Vagina (tissue), 2 donors: ENCODE results near the gene PDLIM4.

ENCODE experiments used
- POLR2A ChIP-seq, 2 donors: fragments of 450-650 bp; IDR thresholded peaks; one replicate each; pipeline ENCODE4 v1.6.1; 2017; ENCODE audit warnings: antibody characterized with exemption in 2 of 2, mild to moderate bottlenecking in 2 of 2, moderate library complexity in 2 of 2
- POLR2AphosphoS5 ChIP-seq, 2 donors: sonication (generic); formaldehyde crosslinking; IDR thresholded peaks; one replicate each; pipeline ENCODE4 v1.9.0; 2017; ENCODE audit warnings: antibody characterized with exemption in 2 of 2, mild to moderate bottlenecking in 2 of 2, low read depth in 1 of 2; ENCODE audit not compliant: insufficient read depth in 1 of 2

- TF ChIP-seq POLR2A (IDR thresholded peaks at IDR 0.05) (no peak), POLR2AphosphoS5 (IDR thresholded peaks at IDR 0.05; ENCODE audit: insufficient read depth in 1 of 2, low read depth in 1 of 2) (no peak)
These were observed 48.4 kb upstream of the PDLIM4 start for GRCh38 chr5:132209131-132209530.
